Lower leg skin (tissue), 3 donors: ENCODE measurements around the gene LILRB2.
"Not testable (repeated sequence)": the region's sequence is repeated elsewhere in the genome, so short reads cannot be mapped to it uniquely, and the experiment has no call there.

Experiments used
- CTCF ChIP-seq, 3 donors: fragments of 450-650 bp; IDR thresholded peaks; one replicate each; pipeline ENCODE4 v1.5.1; 2016; ENCODE audit warnings: antibody characterized with exemption in 3 of 3, mild to moderate bottlenecking in 3 of 3, moderate library complexity in 2 of 3
- POLR2A ChIP-seq, 2 donors: fragments of 450-650 bp; IDR thresholded peaks; one replicate each; pipeline ENCODE4 v1.6.1; 2016 to 2017; ENCODE audit warnings: antibody characterized with exemption in 2 of 2, mild to moderate bottlenecking in 1 of 2, moderate library complexity in 1 of 2

- TF ChIP-seq CTCF, POLR2A (IDR thresholded peaks at IDR 0.05): not testable (repeated sequence)
Observed at GRCh38 chr19:54322934-54323333, 42.0 kb upstream of the LILRB2 start.
